ENCODE measurements around the gene RASAL3. TPM values are rescaled to one million over a fixed set of nuclear protein-coding genes. Genes with fewer than 3 reads are reported as not detected.
A peak's percentile ranks its signal among the peaks of the same experiment; 100 is the strongest.

Gene RASAL3
- total RNA-seq, 1 donor from 2014 or later = 0.14 TPM

DNA sequence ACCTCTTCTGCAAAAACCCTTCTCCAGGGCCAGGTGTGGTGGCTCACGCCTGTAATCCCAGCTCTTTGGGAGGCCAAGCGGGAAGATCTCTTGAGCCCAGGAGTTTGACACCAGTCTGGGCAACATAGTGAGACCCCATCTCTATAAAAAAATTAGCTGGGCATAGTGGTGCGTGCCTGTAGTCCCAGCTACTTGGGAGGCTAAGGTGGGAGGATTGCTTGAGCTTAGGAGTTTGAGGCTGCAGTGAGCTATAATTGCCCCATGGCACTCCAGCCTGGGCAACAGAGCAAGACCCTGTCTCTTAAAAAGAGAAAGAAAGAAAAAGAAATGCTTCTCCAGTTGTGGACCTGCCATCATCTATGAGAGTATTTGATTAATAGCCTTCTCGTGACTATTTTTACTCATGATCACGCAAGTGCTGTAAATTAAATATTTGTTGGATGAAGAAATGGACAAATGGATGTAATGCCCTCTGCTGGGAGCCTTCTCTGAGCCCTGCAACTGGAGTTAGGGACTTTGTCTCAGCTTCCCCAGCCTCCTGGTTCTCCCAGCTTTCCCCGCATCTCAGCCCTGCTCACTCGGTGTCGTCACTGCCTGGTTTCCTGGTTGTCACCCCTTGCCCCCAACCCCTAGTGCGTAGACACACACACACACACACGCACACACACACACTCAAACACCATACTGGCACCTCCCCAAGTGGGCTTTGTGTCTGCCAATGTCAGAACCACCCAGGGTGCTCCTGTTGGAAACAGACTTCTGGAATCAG, 26.8 kb downstream of the RASAL3 start:
- no peaks in the 10 kb centered on the region for H3K27me3 ChIP-seq (ENCODE audit: insufficient read depth, low read length)
- peak; percentile 40 for DNase-seq (ENCODE audit: low read depth)
- H3K4me2 ChIP-seq (ENCODE audit: low read length) = no peak overlapping the region
- no peaks in the 10 kb centered on the region for H3K27me3 Mint-ChIP-seq (ENCODE audit: low read depth, unreplicated experiment)
- H3K36me3 ChIP-seq (ENCODE audit: insufficient read depth, low read length) = no peaks in the 10 kb centered on the region
- H3K9me3 ChIP-seq (ENCODE audit: insufficient read depth, low read depth, low read length) = no peaks in the 10 kb centered on the region
- no peaks in the 10 kb centered on the region for H4K20me1 ChIP-seq (ENCODE audit: insufficient read depth, low read length)
- peaks cover 4% of the 10 kb centered on the region for H3K79me2 ChIP-seq (ENCODE audit: insufficient read depth, low read length)
- no peak overlapping the region for H3K4me3 ChIP-seq (ENCODE audit: insufficient read depth, low read depth, low read length)
- no peak overlapping the region for H2AFZ ChIP-seq (ENCODE audit: low read depth, low read length)
- H3K27ac ChIP-seq (ENCODE audit: low read depth, low read length) = no peak overlapping the region
- no peak overlapping the region for H3K9ac ChIP-seq (ENCODE audit: low read length)
- H3K27ac Mint-ChIP-seq (ENCODE audit: unreplicated experiment) = no peak overlapping the region
- FAIRE-seq = no peak
- peaks cover 5% of the 10 kb centered on the region for H3K36me3 Mint-ChIP-seq (ENCODE audit: low read depth, unreplicated experiment)
- H3K4me1 Mint-ChIP-seq (ENCODE audit: low read depth, unreplicated experiment) = peaks cover 3% of the 10 kb centered on the region
- H3K9me3 Mint-ChIP-seq (ENCODE audit: unreplicated experiment) = no peaks in the 10 kb centered on the region
- no peak overlapping the region for H3K4me3 Mint-ChIP-seq (ENCODE audit: unreplicated experiment)
- TF ChIP-seq, protein P1, sequence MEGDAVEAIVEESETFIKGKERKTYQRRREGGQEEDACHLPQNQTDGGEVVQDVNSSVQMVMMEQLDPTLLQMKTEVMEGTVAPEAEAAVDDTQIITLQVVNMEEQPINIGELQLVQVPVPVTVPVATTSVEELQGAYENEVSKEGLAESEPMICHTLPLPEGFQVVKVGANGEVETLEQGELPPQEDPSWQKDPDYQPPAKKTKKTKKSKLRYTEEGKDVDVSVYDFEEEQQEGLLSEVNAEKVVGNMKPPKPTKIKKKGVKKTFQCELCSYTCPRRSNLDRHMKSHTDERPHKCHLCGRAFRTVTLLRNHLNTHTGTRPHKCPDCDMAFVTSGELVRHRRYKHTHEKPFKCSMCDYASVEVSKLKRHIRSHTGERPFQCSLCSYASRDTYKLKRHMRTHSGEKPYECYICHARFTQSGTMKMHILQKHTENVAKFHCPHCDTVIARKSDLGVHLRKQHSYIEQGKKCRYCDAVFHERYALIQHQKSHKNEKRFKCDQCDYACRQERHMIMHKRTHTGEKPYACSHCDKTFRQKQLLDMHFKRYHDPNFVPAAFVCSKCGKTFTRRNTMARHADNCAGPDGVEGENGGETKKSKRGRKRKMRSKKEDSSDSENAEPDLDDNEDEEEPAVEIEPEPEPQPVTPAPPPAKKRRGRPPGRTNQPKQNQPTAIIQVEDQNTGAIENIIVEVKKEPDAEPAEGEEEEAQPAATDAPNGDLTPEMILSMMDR (IDR thresholded peaks at IDR 0.05; ENCODE audit: insufficient read depth, low read depth, low read length) = no peak
- TF ChIP-seq EZH2 (IDR thresholded peaks at IDR 0.05; ENCODE audit: insufficient read depth, low read length) = no peak
- H3K4me1 ChIP-seq (ENCODE audit: insufficient read depth, low read length) = peaks cover 6% of the 10 kb centered on the region

DNA sequence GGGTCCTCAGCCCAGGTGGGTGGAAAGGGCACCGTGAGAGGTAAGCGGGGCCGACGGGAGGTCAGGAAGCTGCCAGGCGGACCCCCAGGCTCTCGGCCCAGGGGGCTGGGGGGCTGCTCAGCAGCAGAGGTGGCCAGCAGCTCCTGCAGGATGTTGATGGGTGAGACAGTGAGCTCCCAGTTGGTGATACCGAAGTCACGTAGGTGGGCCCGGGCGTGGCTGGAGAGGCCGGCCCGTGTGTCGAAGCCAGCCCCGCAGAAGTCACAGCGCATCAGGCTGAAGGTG, 27.6 kb downstream of the RASAL3 start:
- H3K36me3 ChIP-seq (ENCODE audit: insufficient read depth, low read length) = no peaks in the 10 kb centered on the region
- no peaks in the 10 kb centered on the region for H3K27me3 ChIP-seq (ENCODE audit: insufficient read depth, low read length)
- no peak for DNase-seq (ENCODE audit: low read depth)
- no peaks in the 10 kb centered on the region for H3K9me3 ChIP-seq (ENCODE audit: insufficient read depth, low read depth, low read length)
- peaks cover under 1% of the 10 kb centered on the region for H4K20me1 ChIP-seq (ENCODE audit: insufficient read depth, low read length)
- TF ChIP-seq, protein P1 (IDR thresholded peaks at IDR 0.05; ENCODE audit: insufficient read depth, low read depth, low read length) = no peak
- TF ChIP-seq EZH2 (IDR thresholded peaks at IDR 0.05; ENCODE audit: insufficient read depth, low read length) = no peak
- no peak overlapping the region for H3K27ac Mint-ChIP-seq (ENCODE audit: unreplicated experiment)
- no peak overlapping the region for H3K4me2 ChIP-seq (ENCODE audit: low read length)
- H3K4me1 ChIP-seq (ENCODE audit: insufficient read depth, low read length) = peaks cover 6% of the 10 kb centered on the region
- peaks cover 3% of the 10 kb centered on the region for H3K4me1 Mint-ChIP-seq (ENCODE audit: low read depth, unreplicated experiment)
- H3K4me3 ChIP-seq (ENCODE audit: insufficient read depth, low read depth, low read length) = no peak overlapping the region
- H3K79me2 ChIP-seq (ENCODE audit: insufficient read depth, low read length) = peaks cover 9% of the 10 kb centered on the region
- peaks cover 5% of the 10 kb centered on the region for H3K36me3 Mint-ChIP-seq (ENCODE audit: low read depth, unreplicated experiment)
- H2AFZ ChIP-seq (ENCODE audit: low read depth, low read length) = no peak overlapping the region
- no peak overlapping the region for H3K9ac ChIP-seq (ENCODE audit: low read length)
- no peak overlapping the region for H3K27ac ChIP-seq (ENCODE audit: low read depth, low read length)
- FAIRE-seq = no peak
- no peak overlapping the region for H3K4me3 Mint-ChIP-seq (ENCODE audit: unreplicated experiment)
- no peaks in the 10 kb centered on the region for H3K9me3 Mint-ChIP-seq (ENCODE audit: unreplicated experiment)
- H3K27me3 Mint-ChIP-seq (ENCODE audit: low read depth, unreplicated experiment) = no peaks in the 10 kb centered on the region
